ENCODE results near the gene ZNF175. TPM values are rescaled to one million over a fixed set of nuclear protein-coding genes. Genes with fewer than 3 reads are reported as not detected.

Gene ZNF175
- total RNA-seq, 1 experiment from 2014 or later = 9.3 TPM

- Histone ChIP-seq H3K79me2 (ENCODE audit: insufficient read depth, low read length) (no peaks in the 10 kb centered on the region), H3K9me2 (ENCODE audit: insufficient read depth) (no peaks in the 10 kb centered on the region), H4K20me1 (ENCODE audit: insufficient read depth) (no peaks in the 10 kb centered on the region), H3K27me3 (ENCODE audit: insufficient read depth, low read length) (no peaks in the 10 kb centered on the region), H3K9ac (ENCODE audit: low read length) (peak overlapping the region; percentile 39; the same call in 1 of the 2 replicates), H3K36me3 (ENCODE audit: control insufficient read depth in 1 of 2, insufficient read depth in 2 of 2, low read length in 2 of 2) (no peaks in the 10 kb centered on the region), H2AFZ (ENCODE audit: low read depth, low read length, poor library complexity, severe bottlenecking) (peak overlapping the region; percentile 38), H3K27ac (ENCODE audit: low read depth, low read length) (no peak overlapping the region; the same call in 1 of the 2 replicates), H3K9me3 (ENCODE audit: control insufficient read depth in 1 of 2, insufficient read depth in 1 of 2, low read depth in 1 of 2, low read length in 2 of 2) (no peaks in the 10 kb centered on the region), H3K4me2 (ENCODE audit: low read length) (peak overlapping the region; percentile 72), H3K4me1 (ENCODE audit: control insufficient read depth in 1 of 2, insufficient read depth in 2 of 2, low read length in 2 of 2) (peaks cover 4 to 12% of the 10 kb centered on the region in 2 experiments; a peak in 2 of 4 replicates), H3K4me3 (replicated peaks in 1 of 2; ENCODE audit: low read depth in 1 of 2, low read length in 2 of 2) (peak overlapping the region; percentile 51 to 58)
- peak; percentile 68 for TF ChIP-seq YY1 (IDR thresholded peaks at IDR 0.05; ENCODE audit: extremely low read depth, insufficient replicate concordance, low read depth, low read length)
- TF ChIP-seq ZBTB33 (IDR thresholded peaks at IDR 0.05; ENCODE audit: extremely low read depth, insufficient replicate concordance, low read length) = peak; percentile 24
- TF ChIP-seq SRF (IDR thresholded peaks at IDR 0.05; ENCODE audit: low read depth) = no peak
- no peak for TF ChIP-seq MAX (IDR thresholded peaks at IDR 0.05)
- no peak for TF ChIP-seq SP1 (IDR thresholded peaks at IDR 0.05; ENCODE audit: low read depth)
- peak; percentile 60 for TF ChIP-seq ELF1 (IDR thresholded peaks at IDR 0.05; ENCODE audit: borderline replicate concordance, low read depth)
- no peak for TF ChIP-seq JUND (IDR thresholded peaks at IDR 0.05)
- no peak for TF ChIP-seq EZH2phosphoT487 (IDR thresholded peaks at IDR 0.05; ENCODE audit: borderline replicate concordance)
- no peak for TF ChIP-seq ATF3 (IDR thresholded peaks at IDR 0.05)
- TF ChIP-seq POLR2A (IDR thresholded peaks at IDR 0.05; ENCODE audit: borderline replicate concordance, extremely low read depth, insufficient read depth, insufficient read length) = peak; percentile 19
- no peak for TF ChIP-seq EGR1 (IDR thresholded peaks at IDR 0.05; ENCODE audit: low read depth)
- no peak for TF ChIP-seq CEBPB (IDR thresholded peaks at IDR 0.05; ENCODE audit: low read depth)
- TF ChIP-seq POLR2AphosphoS5 (IDR thresholded peaks at IDR 0.05; ENCODE audit: low read depth, low read length) = peak; percentile 43
- TF ChIP-seq EZH2 (IDR thresholded peaks at IDR 0.05) = no peak
- TF ChIP-seq CBX3 (IDR thresholded peaks at IDR 0.05; ENCODE audit: low read depth) = no peak
- TF ChIP-seq SIN3A (IDR thresholded peaks at IDR 0.05; ENCODE audit: low read depth) = no peak
- TF ChIP-seq CTCF (IDR thresholded peaks at IDR 0.05 in 2 of 3, conservative IDR thresholded peaks at IDR 0.05 in 1 of 3; ENCODE audit: borderline replicate concordance in 1 of 3, insufficient read depth in 1 of 3, low read depth in 2 of 3, low read length in 2 of 3) = no peak
- TF ChIP-seq TCF7L2 (IDR thresholded peaks at IDR 0.05; ENCODE audit: borderline replicate concordance, extremely low read depth, insufficient read depth, insufficient read length) = peak; percentile 16
- no peak; the same call in 1 of the 2 replicates for TF ChIP-seq ZFX (IDR thresholded peaks at IDR 0.05)
- no peak for TF ChIP-seq ZNF274 (IDR thresholded peaks at IDR 0.05; ENCODE audit: low read depth, low read length)
- POLR2A ChIA-PET = interaction anchor here (1.7 kb wide), 1 partner anchor 23 kb away, joined by 6 read pairs; the partner anchor contains the start of gene ZNF175
- intact Hi-C loops (cut with micrococcal nuclease) = loop anchor here (2.0 kb wide), 1 partner anchor 23 kb away; the partner anchor contains the start of gene ZNF175
- DNase-seq (ENCODE audit: low read depth, low spot score) (peak; percentile 90), ATAC-seq (peak; percentile 100)
- BruUV-seq (replicated peaks) = no TSS peak
- CTCF ChIA-PET = interaction anchor here (0.6 to 1.2 kb wide), 2 partner anchors 63 to 95 kb away, joined by 4 to 5 read pairs; no protein-coding TSS in a partner anchor
- RAD21 ChIA-PET (ENCODE audit: low non-redundant PET in 1 of 2, low total read pairs in 2 of 2, uncharacterized antibody in 2 of 2, unreplicated experiment in 2 of 2) = no interaction called here
Observed at GRCh38 chr19:51593969-51594773, 23.1 kb downstream of the ZNF175 start.

All from HCT116 (cell line).